RWPE1 (cell line): ENCODE measurements around the gene GTF3C5.
A peak's percentile ranks its signal among the peaks of the same experiment; 100 is the strongest.
"Not testable (repeated sequence)": the region's sequence is repeated elsewhere in the genome, so short reads cannot be mapped to it uniquely, and the experiment has no call there.

Source experiments
- CTCF ChIA-PET: fragments of 350-600 bp; sonication (Branson Sonifier 250); formaldehyde crosslinking; extraction: SDS; loops from one replicate; lab custom pipeline; 2021; lab: Yijun Ruan, JAX
- POLR2A ChIA-PET: fragments of 400-600 bp; formaldehyde crosslinking; extraction: SDS; loops from one replicate; lab custom pipeline; 2020; ENCODE audit warnings: antibody characterized with exemption; ENCODE audit not compliant: low non-redundant PET; lab: Yijun Ruan, JAX
- DNase-seq: peaks from one replicate; pipeline ENCODE4 v3.0.0; 2012; ENCODE audit warnings: low spot score
- H3K27ac ChIP-seq: fragments of 450-650 bp; 2 replicates; pipeline ENCODE4 v1.5.1; 2017
- CTCF ChIP-seq: fragments of 450-650 bp; conservative IDR thresholded peaks from 2 replicates; pipeline ENCODE4 v1.5.1; 2017; ENCODE audit warnings: low read depth, mild to moderate bottlenecking

GTF3C5 gene

GRCh38 chr9:133058071-133058470 is 27.3 kb downstream of the GTF3C5 start:
- ChIA-PET CTCF (interaction anchor here (0.6 to 2.5 kb wide), 4 partner anchors 9 to 935 kb away, joined by 6 to 13 read pairs (median 10); no protein-coding TSS in a partner anchor), POLR2A (no interaction called here)
- H3K27ac ChIP-seq, result peak overlapping the region; percentile 97
- TF ChIP-seq CTCF, result no peak
- no peak for DNase-seq

- TF ChIP-seq CTCF, result no peak
- ChIA-PET POLR2A (interaction anchor here (0.5 kb wide), 1 partner anchor 391 kb away, joined by 3 read pairs; no protein-coding TSS in a partner anchor), CTCF (interaction anchor here (2.5 kb wide), 1 partner anchor 89 kb away, joined by 13 read pairs; no protein-coding TSS in a partner anchor)
- H3K27ac ChIP-seq, result peak overlapping the region; percentile 97
- no peak for DNase-seq
These were observed 27.9 kb downstream of the GTF3C5 start for GRCh38 chr9:133058550-133059320.

- peak overlapping the region; percentile 97 for H3K27ac ChIP-seq
- ChIA-PET CTCF (interaction anchor here (1.7 kb wide), 1 partner anchor 85 kb away, joined by 8 read pairs; no protein-coding TSS in a partner anchor), POLR2A (no interaction called here)
- TF ChIP-seq CTCF, result no peak
- DNase-seq, result peak; percentile 88
These were observed 28.8 kb downstream of the GTF3C5 start for GRCh38 chr9:133059623-133060022.

GRCh38 chr9:133060417-133060841 is 29.6 kb downstream of the GTF3C5 start:
- no peak for DNase-seq
- ChIA-PET CTCF (interaction anchor here (1.7 kb wide), 1 partner anchor 84 kb away, joined by 8 read pairs; no protein-coding TSS in a partner anchor), POLR2A (interaction anchor here (0.5 kb wide), 1 partner anchor 22 kb away, joined by 9 read pairs; no protein-coding TSS in a partner anchor)
- no peak for TF ChIP-seq CTCF
- H3K27ac ChIP-seq, result peak overlapping the region; percentile 97

GRCh38 chr9:133061019-133061763 is 30.4 kb downstream of the GTF3C5 start:
- peak; percentile 57 for DNase-seq
- CTCF ChIA-PET, result interaction anchor here (1.0 to 1.7 kb wide), 2 partner anchors 13 to 83 kb away, joined by 4 to 8 read pairs; no protein-coding TSS in a partner anchor

GRCh38 chr9:133061764-133062145 is 31.0 kb downstream of the GTF3C5 start, which contains the start of gene CEL:
CEL (plus strand) TSS chr9:133061981; CDS start chr9:133062003, 22 bp downstream.
- POLR2A ChIA-PET, DNase-seq: not testable (repeated sequence)
- peak within 1 kb of the TSS; percentile 97 for H3K27ac ChIP-seq
- CTCF ChIA-PET, result interaction anchor here (1.0 kb wide), 1 partner anchor 13 kb away, joined by 4 read pairs; no protein-coding TSS in a partner anchor

More at GRCh38 chr9:133061019-133061763, 30.4 kb downstream of the GTF3C5 start:
- H3K27ac ChIP-seq, result peak overlapping the region; percentile 97
- POLR2A ChIA-PET, result not testable (repeated sequence)

GRCh38 chr9:133062569-133062968 is 31.8 kb downstream of the GTF3C5 start:
- DNase-seq, CTCF ChIA-PET, POLR2A ChIA-PET: not testable (repeated sequence)
- H3K27ac ChIP-seq, result peak overlapping the region; percentile 83
